H9 (cell line): ENCODE data around the gene LRRK1. TPM values are rescaled to one million over a fixed set of nuclear protein-coding genes. Genes with fewer than 3 reads are reported as not detected.
A peak's percentile ranks its signal among the peaks of the same experiment; 100 is the strongest.

Source experiments
- DNase-seq: peaks from one replicate; pipeline ENCODE4 v3.0.0-alpha.2; 2017
- H2AFZ ChIP-seq: one replicate; pipeline ENCODE4 v1.6.1; 2013; ENCODE audit warnings: mild to moderate bottlenecking, low read length, control low read depth, moderate library complexity
- H2AK5ac ChIP-seq: 2 replicates; pipeline ENCODE4 v1.6.1; 2013; ENCODE audit warnings: low read length, control low read depth, mixed read lengths; ENCODE audit not compliant: insufficient read length
- H2BK120ac ChIP-seq: one replicate; pipeline ENCODE4 v1.6.1; 2013; ENCODE audit warnings: low read depth, mild to moderate bottlenecking, low read length, control low read depth, inconsistent platforms; ENCODE audit not compliant: poor library complexity, severe bottlenecking
- H2BK12ac ChIP-seq: 2 replicates; pipeline ENCODE4 v1.6.1; 2013; ENCODE audit warnings: low read length, control low read depth, mixed read lengths, low read depth; ENCODE audit not compliant: insufficient read length
- H2BK15ac ChIP-seq: 2 replicates; pipeline ENCODE4 v1.6.1; 2013; ENCODE audit warnings: low read depth, low read length, control low read depth
- H2BK20ac ChIP-seq: one replicate; pipeline ENCODE4 v1.6.1; 2013; ENCODE audit warnings: low read depth, mild to moderate bottlenecking, low read length, control low read depth, inconsistent platforms; ENCODE audit not compliant: poor library complexity, severe bottlenecking
- H2BK5ac ChIP-seq: 2 replicates; pipeline ENCODE4 v1.6.1; 2013; ENCODE audit warnings: low read length, control low read depth, mixed read lengths; ENCODE audit not compliant: insufficient read length
- H3K14ac ChIP-seq: 2 replicates; pipeline ENCODE4 v1.6.1; 2013; ENCODE audit warnings: low read length, control low read depth; ENCODE audit not compliant: insufficient read depth
- H3K18ac ChIP-seq: 2 replicates; pipeline ENCODE4 v1.6.1; 2013; ENCODE audit warnings: low read depth, mild to moderate bottlenecking, mixed read lengths, low read length, control low read depth; ENCODE audit not compliant: insufficient read length
- H3K23ac ChIP-seq: 2 replicates; pipeline ENCODE4 v1.6.1; 2013; ENCODE audit warnings: low read length, control low read depth, mixed read lengths, low read depth; ENCODE audit not compliant: insufficient read length
- H3K23me2 ChIP-seq: 2 replicates; pipeline ENCODE4 v1.6.1; 2013; ENCODE audit warnings: low read depth, mild to moderate bottlenecking, mixed read lengths, low read length, control low read depth; ENCODE audit not compliant: insufficient read length, poor library complexity, severe bottlenecking
- H3K27ac ChIP-seq: 2 replicates; pipeline ENCODE4 v1.5.1; 2013; ENCODE audit warnings: low read length, control low read depth, mixed read lengths, low read depth; ENCODE audit not compliant: insufficient read length
- H3K27me3 ChIP-seq: 2 replicates; pipeline ENCODE4 v1.6.1; 2013; ENCODE audit warnings: low read length, control low read depth, inconsistent platforms; ENCODE audit not compliant: insufficient read depth
- H3K4ac ChIP-seq: 2 replicates; pipeline ENCODE4 v1.6.1; 2013; ENCODE audit warnings: low read depth, mild to moderate bottlenecking, control low read depth, inconsistent platforms, low read length, moderate library complexity
- H3K4me1 ChIP-seq: 2 replicates; pipeline ENCODE4 v1.6.1; 2013; ENCODE audit warnings: low read length, control low read depth, inconsistent platforms; ENCODE audit not compliant: insufficient read depth
- H3K4me2 ChIP-seq: 2 replicates; pipeline ENCODE4 v1.6.1; 2013; ENCODE audit warnings: low read length, control low read depth, mixed read lengths; ENCODE audit not compliant: insufficient read length, insufficient read depth
- H3K56ac ChIP-seq: 2 replicates; pipeline ENCODE4 v1.6.1; 2013; ENCODE audit warnings: low read depth, mild to moderate bottlenecking, mixed read lengths, low read length, control low read depth; ENCODE audit not compliant: insufficient read length
- H3K79me1 ChIP-seq: 2 replicates; pipeline ENCODE4 v1.6.1; 2013; ENCODE audit warnings: low read depth, mild to moderate bottlenecking, moderate library complexity, low read length, control low read depth, inconsistent platforms; ENCODE audit not compliant: insufficient read depth, poor library complexity, severe bottlenecking
- H3K79me2 ChIP-seq: 2 replicates; pipeline ENCODE4 v1.6.1; 2013; ENCODE audit warnings: low read length, control low read depth, inconsistent platforms; ENCODE audit not compliant: insufficient read depth
- H3K9ac ChIP-seq: 2 replicates; pipeline ENCODE4 v1.6.1; 2013; ENCODE audit warnings: low read length, control low read depth, mixed read lengths; ENCODE audit not compliant: insufficient read length; ENCODE audit errors: extremely low read depth
- H3K9me3 ChIP-seq: one replicate; pipeline ENCODE4 v1.6.1; 2013; ENCODE audit warnings: low read depth, low read length, inconsistent platforms; ENCODE audit not compliant: control insufficient read depth
- H3T11ph ChIP-seq: one replicate; pipeline ENCODE4 v1.6.1; 2013; ENCODE audit warnings: mild to moderate bottlenecking, low read length, control low read depth, inconsistent platforms
- H4K20me1 ChIP-seq: one replicate; pipeline ENCODE4 v1.6.1; 2013; ENCODE audit not compliant: control insufficient read depth, insufficient read length, insufficient read depth
- H4K5ac ChIP-seq: 2 replicates; pipeline ENCODE4 v1.6.1; 2013; ENCODE audit warnings: low read depth, mild to moderate bottlenecking, mixed read lengths, low read length, control low read depth; ENCODE audit not compliant: insufficient read length
- H4K8ac ChIP-seq: replicated peaks from 2 replicates; pipeline ENCODE4 v1.6.1; 2013; ENCODE audit warnings: low read length, control low read depth, mixed read lengths, low read depth; ENCODE audit not compliant: insufficient read length
- H4K91ac ChIP-seq: 2 replicates; pipeline ENCODE4 v1.6.1; 2013; ENCODE audit warnings: low read depth, mild to moderate bottlenecking, moderate library complexity, mixed read lengths, low read length, control low read depth; ENCODE audit not compliant: insufficient read length
- H3K27ac Mint-ChIP-seq, 3 experiments: 2 replicates in 2 of 3; 3 replicates in 1 of 3; pipeline ENCODE4 v1.8.0; 2020 to 2021; ENCODE audit warnings: mixed read lengths in 3 of 3, mild to moderate bottlenecking in 1 of 3, moderate library complexity in 1 of 3
- H3K27me3 Mint-ChIP-seq: 2 replicates; pipeline ENCODE4 v1.8.0; 2021; ENCODE audit warnings: low read depth, mild to moderate bottlenecking, moderate library complexity, mixed read lengths
- H3K36me3 Mint-ChIP-seq, 3 experiments: 2 replicates in 2 of 3; 3 replicates in 1 of 3; pipeline ENCODE4 v1.8.0; 2020 to 2021; ENCODE audit warnings: low read depth in 3 of 3, mixed read lengths in 3 of 3; ENCODE audit not compliant: insufficient read depth in 1 of 3
- H3K4me1 Mint-ChIP-seq, 2 experiments: 2 replicates each; pipeline ENCODE4 v1.8.0; 2020; ENCODE audit warnings: mixed read lengths in 2 of 2
- H3K4me3 Mint-ChIP-seq, 2 experiments: 2 replicates in 1 of 2; 3 replicates in 1 of 2; pipeline ENCODE4 v1.8.0; 2020 to 2021; ENCODE audit warnings: mild to moderate bottlenecking in 2 of 2, mixed read lengths in 2 of 2, moderate library complexity in 1 of 2
- H3K9me3 Mint-ChIP-seq, 2 experiments: 2 replicates in 1 of 2; 3 replicates in 1 of 2; pipeline ENCODE4 v1.8.0; 2020; ENCODE audit warnings: mild to moderate bottlenecking in 2 of 2, mixed read lengths in 2 of 2, moderate library complexity in 1 of 2
- WGBS: extraction: QIAGEN DNeasy Blood & Tissue Kit; methylation state at CpG from one replicate; pipeline ENCODE4 v1.1.7; 2013; ENCODE audit warnings: missing lambda C conversion rate, low lambda C conversion rate, mixed read lengths; ENCODE audit not compliant: insufficient read length; ENCODE audit errors: extremely low coverage; 5-methylcytosine and 5-hydroxymethylcytosine counted together
- total RNA-seq: library from RNA; stranded (reverse); gene quantifications from 2 replicates; pipeline ENCODE4 v1.2.1, GENCODE V29; 2021
- TF ChIP-seq, protein P1 (sequence below): fragments of 200-600 bp; sonication (generic); conservative IDR thresholded peaks from 3 replicates; pipeline ENCODE4 v1.8.0; 2021; ENCODE audit warnings: antibody characterized with exemption, mild to moderate bottlenecking

The LRRK1 gene
- total RNA-seq, 1 experiment from 2014 or later, result 4.0 TPM

DNA sequence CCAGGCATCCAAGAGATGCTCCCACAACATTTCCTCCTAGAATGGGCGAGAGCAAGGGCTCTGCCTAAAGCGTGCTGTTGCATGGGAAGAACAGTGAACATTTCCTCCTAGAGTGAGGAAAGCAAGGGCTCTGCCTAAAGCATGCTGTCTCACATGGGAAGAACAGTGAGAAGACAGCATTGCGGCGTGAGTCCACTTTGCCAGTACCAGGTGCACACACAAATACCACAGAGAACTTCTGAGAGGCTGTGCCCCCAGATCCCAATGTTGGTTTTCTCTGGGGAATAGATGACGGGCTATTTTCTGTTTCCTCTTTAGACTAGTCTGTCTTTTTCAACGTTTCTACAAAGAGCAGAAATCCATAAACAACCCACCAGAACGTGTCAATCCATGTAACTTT lies 142.9 kb downstream of the LRRK1 start:
- Histone ChIP-seq H3K4me2 (no peak overlapping the region), H3K27ac (no peak overlapping the region), H2BK120ac (no peak overlapping the region), H3K9ac (no peak overlapping the region), H3K79me1 (no peaks in the 10 kb centered on the region), H2BK15ac (no peak overlapping the region), H4K91ac (no peak overlapping the region), H2AK5ac (no peak overlapping the region), H3K23me2 (no peaks in the 10 kb centered on the region), H2BK12ac (no peak overlapping the region), H4K5ac (no peak overlapping the region), H3K4ac (no peak overlapping the region), H3K27me3 (no peaks in the 10 kb centered on the region), H3K23ac (no peak overlapping the region), H3T11ph (no peak overlapping the region), H2BK20ac (no peak overlapping the region), H3K4me1 (peaks cover 6% of the 10 kb centered on the region; the same call in 1 of the 2 replicates), H2BK5ac (no peak overlapping the region), H3K79me2 (no peaks in the 10 kb centered on the region), H4K8ac (no peak overlapping the region), H2AFZ (no peak overlapping the region), H3K18ac (no peak overlapping the region), H3K56ac (no peak overlapping the region), H3K14ac (no peak overlapping the region), H4K20me1 (no peaks in the 10 kb centered on the region), H3K9me3 (no peaks in the 10 kb centered on the region)
- Mint-ChIP-seq H3K36me3 (peaks cover 14 to 18% (median 15%) of the 10 kb centered on the region in 3 experiments), H3K4me3 (no peak overlapping the region), H3K27ac (peak overlapping the region in 2 of 3 experiments; percentile 49 to 72; a peak in 2 of 7 replicates), H3K9me3 (peaks cover 14 to 19% of the 10 kb centered on the region in 2 experiments), H3K27me3 (peaks cover 15% of the 10 kb centered on the region), H3K4me1 (peaks cover 45 to 59% of the 10 kb centered on the region in 2 experiments)
- DNase-seq, result peak; percentile 14
- TF ChIP-seq, protein P1, sequence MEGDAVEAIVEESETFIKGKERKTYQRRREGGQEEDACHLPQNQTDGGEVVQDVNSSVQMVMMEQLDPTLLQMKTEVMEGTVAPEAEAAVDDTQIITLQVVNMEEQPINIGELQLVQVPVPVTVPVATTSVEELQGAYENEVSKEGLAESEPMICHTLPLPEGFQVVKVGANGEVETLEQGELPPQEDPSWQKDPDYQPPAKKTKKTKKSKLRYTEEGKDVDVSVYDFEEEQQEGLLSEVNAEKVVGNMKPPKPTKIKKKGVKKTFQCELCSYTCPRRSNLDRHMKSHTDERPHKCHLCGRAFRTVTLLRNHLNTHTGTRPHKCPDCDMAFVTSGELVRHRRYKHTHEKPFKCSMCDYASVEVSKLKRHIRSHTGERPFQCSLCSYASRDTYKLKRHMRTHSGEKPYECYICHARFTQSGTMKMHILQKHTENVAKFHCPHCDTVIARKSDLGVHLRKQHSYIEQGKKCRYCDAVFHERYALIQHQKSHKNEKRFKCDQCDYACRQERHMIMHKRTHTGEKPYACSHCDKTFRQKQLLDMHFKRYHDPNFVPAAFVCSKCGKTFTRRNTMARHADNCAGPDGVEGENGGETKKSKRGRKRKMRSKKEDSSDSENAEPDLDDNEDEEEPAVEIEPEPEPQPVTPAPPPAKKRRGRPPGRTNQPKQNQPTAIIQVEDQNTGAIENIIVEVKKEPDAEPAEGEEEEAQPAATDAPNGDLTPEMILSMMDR, result no peak
- WGBS, result no CpG with 5 or more reads among the region's 7 CpGs
